HG02870 (cell line): ENCODE data around the gene CCDC70.
"Not testable (repeated sequence)": the region's sequence is repeated elsewhere in the genome, so short reads cannot be mapped to it uniquely, and the experiment has no call there.

Experiments
- ATAC-seq: cut with Tn5 transposase; IDR thresholded peaks from one replicate; pipeline ENCODE4 v1.9.1; 2021; ENCODE audit warnings: mild to moderate bottlenecking, moderate library complexity; ENCODE audit not compliant: unreplicated experiment

The CCDC70 gene

GRCh38 chr13:51905787-51906186, 44.0 kb downstream of the CCDC70 start:
- ATAC-seq, result no peak

DNA sequence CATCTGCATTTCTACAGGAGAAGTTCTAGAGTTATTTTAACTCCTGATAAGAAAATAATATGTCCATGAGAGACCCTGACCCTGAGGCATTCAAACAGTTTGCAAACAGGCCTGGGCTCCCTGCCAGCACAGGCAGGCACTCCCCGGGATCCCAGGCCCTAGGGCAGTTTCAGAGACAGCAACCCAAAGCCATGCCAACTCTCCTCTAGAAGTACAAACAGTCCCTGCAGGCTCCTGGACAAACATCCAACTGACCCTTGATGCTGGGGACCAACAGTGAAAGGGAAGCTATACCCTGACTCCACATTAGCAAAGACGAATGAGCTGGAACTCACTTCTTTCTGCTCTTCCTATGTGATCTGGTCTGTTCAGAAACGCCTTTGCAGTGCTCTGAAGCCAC, 44.8 kb downstream of the CCDC70 start:
- ATAC-seq, result no peak

- ATAC-seq, result no peak
Measured at GRCh38 chr13:51907040-51907732, 45.4 kb downstream of the CCDC70 start.

GRCh38 chr13:51909265-51909664, 47.5 kb downstream of the CCDC70 start:
- not testable (repeated sequence) for ATAC-seq

GRCh38 chr13:51910508-51910907, 48.7 kb downstream of the CCDC70 start:
- ATAC-seq, result no peak

DNA sequence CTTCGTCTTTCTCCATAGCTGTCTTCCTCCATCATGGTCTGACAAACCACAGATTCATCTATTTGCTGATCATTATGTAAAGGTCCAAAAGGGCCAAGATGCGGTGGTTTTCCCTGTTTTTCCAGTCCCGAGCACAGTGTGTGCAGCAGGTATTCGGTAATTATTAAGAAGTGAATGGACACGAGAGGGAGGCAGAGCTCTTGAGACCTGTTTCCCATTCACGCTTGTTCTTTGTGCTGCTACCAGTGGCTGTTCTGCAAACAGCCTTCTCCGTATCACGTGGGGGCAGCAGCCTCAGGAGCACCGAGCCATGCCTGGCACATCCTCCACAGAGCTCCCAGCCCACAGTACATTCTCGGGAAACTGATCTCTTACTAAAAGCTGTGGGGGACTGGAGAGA, 50.3 kb downstream of the CCDC70 start:
- ATAC-seq, result no peak

GRCh38 chr13:51912511-51913225, 50.9 kb downstream of the CCDC70 start:
- no peak for ATAC-seq

GRCh38 chr13:51913421-51914136, 51.8 kb downstream of the CCDC70 start:
- ATAC-seq, result no peak

DNA sequence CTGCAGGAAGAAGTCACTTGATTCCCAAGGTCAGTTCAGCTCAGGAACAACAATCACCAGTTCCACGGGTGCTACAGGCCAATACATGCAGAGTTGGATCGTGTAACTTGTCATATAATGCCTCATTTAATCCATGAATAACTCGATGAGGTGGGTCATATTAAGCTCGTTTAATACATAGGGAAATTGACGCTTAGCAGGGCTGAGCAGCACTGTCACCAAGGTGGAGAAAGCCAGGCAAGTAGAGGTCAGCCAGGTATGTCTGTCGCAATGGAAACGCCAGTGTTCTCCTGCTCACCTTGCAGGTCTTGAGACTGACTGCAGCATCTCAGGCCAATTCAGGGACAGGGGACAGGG, 52.3 kb downstream of the CCDC70 start:
- ATAC-seq, result no peak
